ENCODE results near the gene ISM1. TPM values are rescaled to one million over a fixed set of nuclear protein-coding genes. Genes with fewer than 3 reads are reported as not detected.
A peak's percentile ranks its signal among the peaks of the same experiment; 100 is the strongest.

ISM1 gene
- total and polyA plus RNA-seq, 8 donors: 0.71 to 18.2 (median 11.2) TPM

GRCh38 chr20:13290724-13291123 is 69.7 kb downstream of the ISM1 start:
- intact Hi-C loops (cut with DNase I): no loop called here
- Histone ChIP-seq H3K4me3 (no peak overlapping the region), H3K4me1 (no peaks in the 10 kb centered on the region), H3K36me3 (no peaks in the 10 kb centered on the region), H3K27me3 (no peaks in the 10 kb centered on the region), H3K9me3 (no peaks in the 10 kb centered on the region), H3K27ac (no peak overlapping the region)
- TF ChIP-seq CTCF (IDR thresholded peaks at IDR 0.05): no peak
- DNase-seq: no peak
- ATAC-seq: no peak

- TF ChIP-seq CTCF (IDR thresholded peaks at IDR 0.05): no peak
- Histone ChIP-seq H3K36me3 (no peaks in the 10 kb centered on the region), H3K27ac (no peak overlapping the region), H3K4me1 (no peaks in the 10 kb centered on the region), H3K27me3 (no peaks in the 10 kb centered on the region), H3K9me3 (no peaks in the 10 kb centered on the region), H3K4me3 (no peak overlapping the region)
- intact Hi-C loops (cut with DNase I): no loop called here
- DNase-seq: no peak
- no peak for ATAC-seq
Observed at GRCh38 chr20:13291157-13291556, 70.1 kb downstream of the ISM1 start.

- no peaks in the 10 kb centered on the region for H3K4me1 ChIP-seq
- intact Hi-C loops (cut with DNase I): no loop called here
- peak; percentile 27 for ATAC-seq
- H3K27ac ChIP-seq: no peak overlapping the region
- no peaks in the 10 kb centered on the region for H3K9me3 ChIP-seq
- no peaks in the 10 kb centered on the region for H3K27me3 ChIP-seq
- TF ChIP-seq CTCF (IDR thresholded peaks at IDR 0.05): no peak
- H3K4me3 ChIP-seq: no peak overlapping the region
- H3K36me3 ChIP-seq: no peaks in the 10 kb centered on the region
- DNase-seq: no peak
Observed at GRCh38 chr20:13292201-13292885, 71.3 kb downstream of the ISM1 start.

- ATAC-seq (no peak), DNase-seq (no peak)
- intact Hi-C loops (cut with DNase I): no loop called here
- Histone ChIP-seq H3K36me3 (no peaks in the 10 kb centered on the region), H3K4me3 (no peak overlapping the region), H3K9me3 (no peaks in the 10 kb centered on the region), H3K27me3 (no peaks in the 10 kb centered on the region), H3K4me1 (no peaks in the 10 kb centered on the region), H3K27ac (no peak overlapping the region)
- TF ChIP-seq CTCF (IDR thresholded peaks at IDR 0.05): no peak
Observed at GRCh38 chr20:13294522-13294921, 73.4 kb downstream of the ISM1 start.

GRCh38 chr20:13295637-13296036 is 74.6 kb downstream of the ISM1 start:
- DNase-seq (no peak), ATAC-seq (no peak)
- Histone ChIP-seq H3K4me3 (no peak overlapping the region), H3K4me1 (no peaks in the 10 kb centered on the region), H3K27ac (no peak overlapping the region), H3K36me3 (no peaks in the 10 kb centered on the region), H3K27me3 (no peaks in the 10 kb centered on the region), H3K9me3 (no peaks in the 10 kb centered on the region)
- TF ChIP-seq CTCF (IDR thresholded peaks at IDR 0.05): no peak
- intact Hi-C loops (cut with DNase I): no loop called here
